IPS-NIHi7 (cell line): Measurements from ENCODE around the gene TRPV6.
A peak's percentile ranks its signal among the peaks of the same experiment; 100 is the strongest.

Source experiments
- DNase-seq: peaks from one replicate; pipeline ENCODE4 v3.0.0; 2012; ENCODE audit warnings: mixed read lengths; ENCODE audit errors: extremely low spot score

The TRPV6 gene

DNA sequence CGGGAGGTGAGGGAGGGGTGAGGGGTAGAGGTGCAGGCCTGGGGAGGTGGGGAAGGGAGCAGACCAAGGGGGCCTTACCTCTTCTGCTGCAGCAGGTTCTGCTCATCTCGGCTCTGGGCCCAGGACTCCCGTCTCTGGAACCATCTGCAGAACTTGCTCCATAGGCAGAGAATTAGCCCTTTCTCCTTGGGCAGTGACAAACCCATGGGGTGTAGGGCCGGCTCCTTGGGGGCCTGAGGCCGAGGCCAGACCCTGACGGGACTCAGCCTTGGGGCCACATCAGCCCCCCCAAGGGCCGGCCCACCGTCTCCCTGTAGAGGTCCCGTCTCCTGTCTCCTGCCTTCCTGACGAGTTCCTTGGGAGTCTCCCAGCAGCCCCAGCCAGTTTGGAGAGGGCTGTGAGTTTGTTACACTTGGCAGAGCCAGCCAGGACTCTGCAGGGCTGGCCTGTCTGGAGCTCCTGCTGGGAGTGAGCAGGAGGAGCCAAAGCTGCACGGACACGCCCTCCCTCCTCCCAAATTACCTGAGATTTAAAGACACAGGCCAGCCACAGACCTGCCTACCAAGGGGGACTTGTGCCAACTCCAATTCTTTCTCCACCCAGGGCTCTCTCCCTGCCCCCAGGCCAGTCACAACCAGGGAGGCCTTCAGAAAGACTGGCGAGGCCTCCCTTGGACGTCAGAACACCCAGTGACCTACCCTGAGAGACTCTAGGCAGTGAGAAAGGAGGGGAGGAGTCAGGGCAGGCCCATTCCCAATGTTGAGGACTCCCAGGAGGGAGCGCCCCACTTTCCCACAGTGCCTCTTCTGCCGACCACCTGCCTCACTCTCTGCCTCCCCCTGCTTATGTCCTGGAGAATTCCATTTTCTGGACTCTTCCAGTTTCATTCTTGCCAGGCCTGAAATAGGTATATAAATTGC, at the start of gene TRPV6:
Gene TRPV6 (minus strand): TSS at position 435 of the 920 bp plus-strand sequence.
- peak; percentile 88 for DNase-seq

DNA sequence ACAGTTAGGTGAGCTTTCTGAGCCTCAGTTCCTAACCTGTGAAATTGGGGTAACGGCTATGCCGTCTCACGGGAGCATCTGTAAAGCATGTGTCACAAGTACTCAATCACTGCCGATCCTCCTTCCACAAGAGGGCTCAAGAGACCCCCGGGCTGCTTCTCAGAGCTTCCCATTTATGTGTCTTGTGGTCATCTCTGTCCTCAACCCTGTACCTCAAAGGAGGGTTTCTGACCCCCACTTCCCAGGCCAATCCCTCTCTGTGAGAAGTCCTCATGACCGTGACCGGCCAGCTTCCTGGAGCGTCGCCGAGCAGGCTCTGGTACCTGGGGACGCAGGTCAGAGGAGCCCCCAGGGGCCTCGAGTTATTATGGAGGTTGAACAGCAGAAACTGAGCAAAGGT, 48.5 kb upstream of the TRPV6 start:
- no peak for DNase-seq

DNA sequence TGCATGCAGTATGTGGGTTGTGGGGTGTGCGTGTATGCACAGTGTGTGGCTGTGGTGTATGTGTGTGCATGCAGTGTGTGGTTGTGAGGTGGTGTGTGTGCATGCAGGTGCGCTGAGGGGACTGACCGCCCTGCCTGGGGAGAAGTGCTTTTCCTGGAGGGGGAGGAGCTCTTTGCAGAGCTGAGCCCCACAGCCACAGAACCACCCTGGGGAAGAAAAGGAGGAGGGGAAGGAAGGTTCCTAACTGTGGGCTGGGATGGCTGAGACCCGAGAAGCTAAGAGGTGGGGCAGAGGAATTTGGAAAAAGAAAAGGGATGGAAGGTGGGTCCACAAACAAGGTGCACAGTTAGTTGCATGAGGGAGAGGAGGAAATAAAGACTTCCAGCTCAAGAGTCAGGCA, 48.1 kb upstream of the TRPV6 start, which contains the start of gene TRPV5:
Gene TRPV5 (minus strand): TSS at position 123 of the 400 bp plus-strand sequence. CDS start 287 bp downstream, outside the sequence.
- no peak for DNase-seq

DNA sequence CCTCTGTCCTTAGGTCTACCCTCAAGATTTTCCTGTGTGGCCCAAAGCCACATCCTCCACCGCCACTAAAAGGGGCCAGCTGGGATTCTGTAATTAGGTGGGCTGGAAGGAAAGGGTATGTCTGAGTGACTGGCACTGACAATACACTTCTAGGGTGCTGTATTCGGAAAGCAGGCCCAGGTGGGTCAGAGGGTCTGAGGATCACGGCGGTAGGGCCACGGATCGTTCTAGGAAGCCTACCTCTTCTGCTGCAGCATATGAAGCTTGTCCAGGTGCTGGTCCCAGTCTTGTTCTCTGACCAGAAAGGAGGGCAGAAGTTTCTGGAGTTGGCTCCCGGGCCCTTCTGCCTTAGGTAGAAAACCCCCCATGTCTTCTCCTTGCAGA, 47.5 kb upstream of the TRPV6 start:
- DNase-seq, result no peak

DNA sequence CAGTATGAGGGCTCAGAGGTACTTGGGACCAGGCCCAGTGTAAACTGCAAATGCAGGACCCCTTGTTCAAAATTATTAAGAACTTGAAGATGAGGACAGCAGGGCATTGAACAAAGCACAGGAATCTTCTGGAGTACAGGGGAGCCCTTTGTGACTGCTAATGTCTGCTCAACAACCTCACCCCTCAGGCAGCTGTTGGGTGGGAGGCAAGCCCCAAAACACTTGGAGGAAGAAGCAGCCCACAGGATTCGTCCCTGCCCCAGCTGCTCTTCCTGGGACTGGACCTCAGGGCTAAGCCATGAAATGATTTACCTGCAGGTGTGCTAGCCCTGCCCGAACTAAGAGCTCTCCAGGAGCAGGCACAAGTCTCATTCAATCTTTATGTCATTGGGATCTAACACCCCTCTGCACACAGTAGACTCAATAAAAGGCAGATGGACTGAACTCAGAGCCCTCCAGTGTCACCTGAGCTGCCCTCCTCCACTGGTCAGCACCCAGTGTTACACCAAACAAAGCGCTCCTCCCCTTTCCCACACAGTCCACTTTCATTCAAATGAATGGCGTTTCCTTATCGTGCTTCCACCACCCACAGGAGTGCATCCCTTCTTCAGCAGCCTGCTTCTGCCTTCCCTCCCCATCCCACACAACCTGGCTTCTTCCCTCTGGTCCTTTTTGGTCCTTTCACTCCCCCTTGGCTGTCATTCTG, 47.0 kb upstream of the TRPV6 start:
- DNase-seq, result no peak

DNA sequence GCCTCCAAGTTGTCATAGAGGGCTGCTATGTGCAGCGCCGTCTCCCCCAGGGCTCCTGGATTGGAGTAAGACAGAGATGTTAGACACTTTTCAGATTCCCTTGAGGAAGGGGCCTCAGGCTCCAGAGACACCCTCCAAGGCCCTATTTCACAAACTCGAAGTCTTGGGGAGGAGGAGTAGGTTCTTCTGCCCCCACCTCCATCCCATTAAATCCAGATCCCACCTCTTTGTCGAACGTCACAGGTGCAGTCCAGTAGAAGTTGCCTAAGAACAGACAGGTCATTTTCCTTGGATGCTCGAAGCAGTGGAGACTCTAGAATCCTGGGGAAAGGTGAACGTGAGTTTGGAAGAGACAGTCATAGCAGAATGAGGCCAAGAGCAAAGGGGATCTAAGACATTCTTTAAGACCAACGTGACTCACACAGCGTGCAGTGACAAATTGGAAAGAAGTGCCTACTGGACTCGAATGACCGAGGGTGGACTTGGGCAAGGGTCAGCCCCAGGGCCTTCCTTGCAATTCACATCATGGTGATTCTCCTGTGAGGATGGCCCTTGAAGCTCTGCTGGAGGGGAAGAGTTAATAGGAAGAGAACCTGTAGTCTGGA, 44.7 kb upstream of the TRPV6 start:
- no peak for DNase-seq

DNA sequence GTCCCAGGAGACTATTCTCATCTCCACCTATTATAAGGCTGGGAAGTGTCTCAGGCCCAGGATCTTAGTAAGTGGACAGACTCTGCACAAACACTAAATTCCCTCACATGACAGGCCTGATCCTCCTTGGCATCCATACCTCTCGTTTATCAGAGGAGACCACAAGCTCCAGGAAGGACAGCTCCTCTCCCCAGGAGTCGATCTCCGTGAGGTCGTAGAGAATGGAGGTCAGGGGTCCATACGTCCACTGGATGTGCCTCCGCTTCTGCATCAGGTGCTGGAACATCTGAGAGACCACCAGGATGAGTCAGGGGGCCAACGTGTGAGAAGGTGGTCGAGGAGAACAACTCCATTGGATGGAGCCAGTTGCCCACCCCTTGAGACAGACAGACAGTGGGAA, 42.4 kb upstream of the TRPV6 start:
- no peak for DNase-seq

DNA sequence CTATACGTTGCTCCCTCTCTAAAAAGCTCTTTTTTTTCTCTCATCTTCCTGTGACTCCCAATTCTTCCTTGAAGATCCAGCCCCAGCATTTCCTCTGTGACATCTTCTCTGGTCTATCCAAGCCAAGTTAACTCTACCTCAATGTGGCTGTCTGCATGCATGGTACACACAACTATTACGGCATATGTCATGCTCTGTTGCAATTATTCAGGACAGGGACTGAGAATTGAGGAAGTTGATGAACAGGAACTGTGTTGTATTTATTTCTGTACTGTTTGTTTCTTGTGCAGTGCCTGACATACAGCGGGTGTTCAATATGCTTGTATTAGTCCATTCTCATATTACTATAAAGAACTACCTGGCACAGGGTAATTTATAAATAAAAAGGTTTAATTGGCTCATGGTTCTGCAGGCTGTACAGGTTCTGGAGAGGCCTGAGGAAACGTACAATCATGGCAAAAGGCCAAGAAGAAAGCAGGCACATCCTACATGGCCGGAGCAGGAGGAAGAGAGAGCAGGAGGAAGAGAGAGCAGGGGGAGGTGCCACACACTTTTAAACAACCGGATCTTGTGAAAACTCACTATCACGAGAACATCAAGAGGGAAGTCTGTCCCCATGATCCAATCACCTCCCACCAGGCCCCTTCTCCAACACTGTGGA, 41.7 kb upstream of the TRPV6 start:
- no peak for DNase-seq

DNA sequence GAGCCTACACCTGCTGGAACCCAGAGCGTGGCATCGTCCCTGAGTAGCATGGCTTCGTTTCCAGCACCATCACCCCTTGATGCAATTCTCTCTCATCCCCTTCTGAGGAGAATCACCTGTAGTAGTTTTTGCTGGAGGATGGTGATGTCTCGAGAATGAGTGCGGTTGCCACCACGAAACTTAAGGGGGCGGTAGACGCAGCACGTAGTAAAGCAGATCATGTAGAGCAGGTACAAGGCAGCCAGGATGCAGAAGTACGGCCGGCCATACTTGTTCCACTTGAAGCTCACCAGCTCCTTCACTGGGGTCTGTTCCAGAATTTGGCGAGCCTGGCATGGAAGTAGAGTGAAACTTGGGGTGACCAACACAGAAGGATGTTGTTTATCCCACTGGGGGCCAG, 39.9 kb upstream of the TRPV6 start:
- peak; percentile 76 for DNase-seq

DNA sequence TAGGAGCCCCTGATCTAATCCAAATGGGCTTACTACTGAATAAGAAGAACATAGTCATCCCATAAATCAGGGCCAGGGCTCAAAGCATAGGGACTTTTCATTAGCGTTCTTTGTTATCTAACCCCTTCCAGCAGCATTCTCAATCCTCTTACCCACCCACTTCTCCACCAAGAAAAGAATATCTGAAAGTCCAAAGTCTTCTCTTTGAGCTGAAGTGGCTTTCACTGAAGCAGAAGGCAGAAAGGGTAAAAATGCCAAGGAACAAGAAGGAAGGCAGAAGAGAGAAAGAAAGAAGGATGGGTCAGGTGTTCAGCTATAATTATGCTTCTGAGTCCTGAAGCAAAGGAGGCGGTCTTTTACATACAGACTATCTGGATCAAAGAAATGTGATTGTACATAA, 37.8 kb upstream of the TRPV6 start:
- no peak for DNase-seq

DNA sequence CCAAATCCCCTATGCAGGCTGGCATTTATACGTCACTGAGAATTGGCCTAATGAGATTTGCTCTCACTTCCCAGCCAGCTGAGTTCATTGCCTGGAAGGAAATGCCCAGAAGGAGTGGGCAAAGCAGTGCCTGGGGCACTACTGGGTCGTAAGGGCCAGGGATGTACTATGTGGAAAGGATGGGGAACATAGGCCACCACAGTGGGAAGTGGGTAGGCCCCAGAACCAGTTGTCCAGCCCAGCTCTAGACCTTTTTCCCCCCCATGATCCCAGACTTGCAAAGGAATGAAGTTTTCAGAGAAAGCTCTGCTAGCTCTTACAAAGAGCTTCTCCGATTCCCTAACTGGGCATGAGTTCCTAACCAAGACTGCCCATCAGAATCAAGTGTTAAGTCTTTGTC, 34.1 kb upstream of the TRPV6 start:
- no peak for DNase-seq

DNA sequence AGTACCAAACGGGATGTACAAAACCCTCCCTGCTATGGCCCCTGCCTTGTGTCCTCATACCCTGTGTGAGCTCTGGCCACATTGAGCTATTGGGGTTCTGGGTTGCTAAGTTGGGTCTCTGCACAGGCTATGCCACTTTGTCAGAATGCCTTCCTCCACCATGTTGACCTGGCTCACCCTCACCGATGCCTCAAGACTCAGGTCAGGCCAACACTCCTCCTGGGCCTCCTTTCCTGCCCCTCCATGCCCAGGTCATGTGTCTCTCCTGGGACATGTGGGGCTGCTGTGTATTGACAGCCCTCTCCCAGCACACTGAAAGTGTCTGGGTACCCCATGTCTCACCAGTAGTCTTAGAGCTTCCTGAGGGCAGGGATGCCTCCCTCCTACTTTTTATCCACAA, 33.4 kb upstream of the TRPV6 start:
- DNase-seq, result no peak

DNA sequence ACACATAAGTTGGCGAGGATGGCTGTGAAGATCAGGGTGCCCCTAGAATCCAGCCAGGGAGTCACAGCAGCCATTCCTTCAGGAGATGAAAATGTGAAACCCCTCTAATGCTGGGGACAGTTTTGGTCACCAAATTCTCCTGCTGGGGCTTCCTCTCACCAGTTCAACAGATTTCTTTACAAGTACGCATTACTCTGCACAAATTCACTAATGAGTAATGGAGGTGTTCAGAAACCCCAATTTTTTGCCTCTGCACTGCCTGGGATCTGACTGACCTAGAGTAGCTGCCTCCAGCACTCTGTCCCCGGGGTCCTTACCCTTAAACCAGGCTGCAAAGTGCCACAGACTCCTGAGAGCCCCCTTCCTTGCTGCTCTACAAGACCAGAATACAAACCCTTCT, 31.9 kb upstream of the TRPV6 start:
- no peak for DNase-seq

DNA sequence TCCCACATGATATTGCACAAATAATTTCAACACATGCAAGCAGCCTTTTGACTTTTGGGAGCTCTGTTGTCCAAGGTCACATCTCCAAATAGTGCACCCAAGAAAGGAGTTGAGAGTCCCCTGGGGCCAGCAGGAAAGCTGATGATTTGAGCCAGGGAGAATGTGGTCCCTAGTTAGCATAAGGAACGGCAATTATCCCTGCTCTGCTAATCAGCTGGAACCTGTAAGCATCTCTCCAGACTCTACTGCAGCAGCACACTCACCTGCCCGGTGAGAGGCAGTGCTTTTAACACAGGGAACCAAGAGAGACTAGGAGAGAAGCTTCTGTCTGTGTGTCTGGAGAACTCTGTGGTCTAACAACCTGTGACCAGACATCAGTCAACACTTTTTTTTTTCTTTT, 31.0 kb upstream of the TRPV6 start:
- no peak for DNase-seq

DNA sequence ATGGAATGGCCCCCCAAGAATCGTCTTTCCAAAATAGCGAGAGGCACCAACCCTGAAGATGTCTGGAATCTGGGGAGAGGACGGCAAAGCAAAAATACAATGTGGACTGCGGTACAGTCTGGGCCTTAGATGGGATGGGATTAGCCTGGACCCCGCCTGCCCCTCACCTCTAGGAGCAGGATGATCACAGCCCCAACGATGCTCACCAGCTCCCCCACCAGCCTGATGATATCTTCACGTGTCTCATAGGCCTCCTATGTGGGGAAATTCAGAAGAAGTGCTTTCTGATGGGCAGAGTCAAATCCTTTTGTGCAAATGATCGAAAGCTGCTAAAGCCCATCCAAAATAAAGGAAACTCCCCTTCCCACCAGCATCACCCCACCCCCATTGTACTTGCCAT, 29.8 kb upstream of the TRPV6 start:
- no peak for DNase-seq

DNA sequence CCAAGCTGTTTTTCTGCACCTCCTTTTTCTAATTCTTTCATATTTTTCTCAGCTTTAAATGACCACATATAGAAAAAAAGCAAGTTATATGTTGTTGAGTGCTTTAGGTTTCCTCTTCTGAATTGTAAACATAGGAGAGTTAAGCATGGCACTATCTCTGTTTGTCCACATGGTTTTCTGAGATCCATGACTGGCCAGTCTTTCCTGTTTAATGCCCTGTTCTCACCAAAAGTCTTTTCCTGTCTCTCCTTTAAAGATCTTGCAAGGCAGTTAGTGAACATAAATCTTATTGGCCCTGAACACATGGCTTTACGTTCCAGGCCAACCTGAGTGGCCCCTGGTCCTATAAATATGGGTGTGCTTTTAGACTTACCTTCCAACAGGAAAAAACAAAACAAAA, 28.6 kb upstream of the TRPV6 start:
- DNase-seq, result no peak

DNA sequence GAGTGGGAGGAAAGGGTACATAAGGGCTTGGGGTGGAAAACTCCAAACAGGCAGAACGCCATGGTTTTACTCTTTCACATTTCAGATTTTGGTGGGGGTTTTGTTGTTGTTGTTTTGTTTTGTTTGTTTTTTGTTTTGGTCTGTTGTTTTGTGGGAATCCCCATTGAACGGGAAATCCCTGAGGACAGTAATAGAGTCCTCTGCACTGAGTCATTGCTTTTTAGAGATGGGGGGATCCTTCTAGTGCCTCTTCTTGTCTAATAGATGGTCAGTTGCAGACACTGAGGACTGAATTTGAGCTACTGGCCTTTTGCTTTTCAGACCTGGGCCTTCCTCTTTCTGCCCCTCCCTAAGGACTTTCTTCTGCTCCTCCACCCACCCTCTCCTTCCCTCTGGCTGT, 28.0 kb upstream of the TRPV6 start:
- DNase-seq, result no peak

DNA sequence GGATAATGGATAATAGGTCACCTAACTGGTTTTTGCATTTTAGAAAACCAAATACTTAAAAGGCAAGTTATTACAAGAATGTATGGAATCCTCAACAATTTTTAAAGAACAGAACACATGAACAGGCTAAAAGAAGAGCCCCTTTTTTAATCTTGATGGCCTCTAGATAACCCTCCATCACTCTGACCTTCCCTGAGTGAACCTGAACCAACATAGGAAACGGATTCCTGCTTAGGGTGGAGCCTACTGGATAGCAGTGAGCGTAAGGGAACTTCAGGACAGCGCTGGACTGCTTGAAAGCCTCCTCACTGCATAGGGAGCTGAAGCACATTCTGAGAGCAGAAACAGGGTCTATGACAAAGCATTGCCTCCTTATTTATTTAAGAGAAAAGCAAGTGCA, 27.5 kb upstream of the TRPV6 start:
- DNase-seq, result no peak

DNA sequence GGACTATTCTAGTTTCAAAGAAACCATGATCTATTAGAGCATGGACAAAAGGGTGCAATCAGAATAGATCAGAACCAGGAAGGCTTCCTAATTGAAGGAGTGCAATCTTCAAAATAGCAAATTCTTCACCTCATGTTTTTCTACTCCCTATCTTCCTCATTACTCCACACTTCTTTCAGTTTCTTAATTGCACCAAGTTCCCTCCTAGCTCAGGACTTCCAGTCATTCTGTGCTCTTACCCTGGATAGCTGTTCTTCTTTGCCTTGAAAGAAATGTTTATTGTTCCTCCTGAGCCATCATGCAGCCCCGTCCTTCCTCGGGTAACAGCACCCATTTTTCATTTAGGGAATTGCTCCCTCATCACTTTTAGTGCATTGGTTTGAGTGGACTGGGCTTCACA, 24.9 kb upstream of the TRPV6 start:
- DNase-seq, result no peak

DNA sequence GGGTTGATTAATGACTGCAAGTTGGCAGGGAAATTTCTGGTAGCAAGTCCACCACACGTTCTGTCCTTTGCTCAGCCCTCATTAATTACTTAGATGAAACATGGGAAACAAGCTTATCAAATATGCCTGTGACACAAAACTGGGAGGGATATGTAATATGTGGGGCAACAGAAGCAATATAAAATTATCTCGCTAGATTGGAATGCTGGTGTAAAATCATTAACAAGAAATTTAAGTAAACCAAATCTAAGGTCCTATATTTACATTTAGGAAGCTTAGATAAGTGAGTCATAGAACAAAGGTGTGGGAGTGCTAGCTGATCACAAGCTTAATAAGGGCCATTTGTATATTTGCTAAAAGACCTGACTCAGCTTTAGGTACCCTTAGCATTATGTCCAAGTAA, 24.5 kb upstream of the TRPV6 start:
- DNase-seq, result no peak

DNA sequence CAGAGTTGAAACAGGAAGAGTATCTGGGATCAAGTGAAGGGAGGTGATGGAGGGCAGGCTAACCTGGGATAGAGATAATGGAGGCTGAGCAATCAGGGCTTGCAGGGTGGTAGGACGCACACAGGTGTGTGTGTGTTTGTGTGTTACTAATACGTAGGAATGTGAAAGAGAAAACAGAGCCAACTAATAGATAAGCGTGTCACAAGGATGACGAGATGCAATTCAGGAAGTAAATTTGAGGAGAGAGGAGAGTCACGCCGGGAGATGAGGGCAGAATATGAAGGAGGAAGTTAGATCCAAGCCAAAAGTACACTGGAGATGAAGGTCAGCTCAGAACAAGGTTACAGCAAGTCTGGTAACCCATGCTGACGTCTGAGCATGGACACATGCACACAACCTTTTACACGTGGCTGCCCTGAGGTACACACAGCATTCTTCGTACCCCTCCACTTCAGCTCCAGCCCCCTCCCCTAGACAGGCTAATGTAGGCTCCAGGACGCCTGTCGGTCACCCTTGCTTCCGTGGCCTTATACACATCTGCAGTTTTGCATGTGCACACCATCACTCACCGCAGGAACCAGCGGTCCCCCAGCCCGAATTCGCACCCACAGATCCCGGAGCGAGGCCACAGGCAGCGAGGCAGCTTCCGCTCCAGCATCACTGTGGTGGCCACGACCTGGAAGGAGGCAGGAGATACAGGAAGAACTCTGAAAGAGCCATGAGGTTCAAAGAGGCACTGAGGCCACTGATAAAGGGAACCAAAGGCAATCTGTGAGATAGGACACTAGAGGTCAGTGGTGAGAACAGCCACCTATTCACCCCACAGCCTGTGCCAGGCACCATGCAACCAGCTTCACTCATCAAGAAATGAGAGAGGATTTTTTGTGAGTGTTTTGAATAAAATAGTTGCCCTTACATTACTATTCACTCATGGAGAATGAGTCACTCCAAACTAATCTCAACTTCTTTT, 23.7 kb upstream of the TRPV6 start:
- DNase-seq, result peak; percentile 73
